HG03558 (cell line): ENCODE measurements around the gene CXCL8.

Experiments
- ATAC-seq: cut with Tn5 transposase; IDR thresholded peaks from one replicate; pipeline ENCODE4 v1.9.1; 2021; ENCODE audit warnings: moderate number of reproducible peaks; ENCODE audit not compliant: unreplicated experiment; ENCODE audit errors: extremely low read depth

Gene CXCL8

GRCh38 chr4:73788411-73788810 lies 48.0 kb downstream of the CXCL8 start:
- ATAC-seq: no peak
